HT1080 (cell line): ENCODE results near the gene PRELP. TPM values are rescaled to one million over a fixed set of nuclear protein-coding genes. Genes with fewer than 3 reads are reported as not detected.

Source experiments
- DNase-seq: peaks from one replicate; pipeline ENCODE4 v3.0.0-alpha.2; 2015; ENCODE audit warnings: low read depth
- total RNA-seq: library from RNA; depleted of rRNA; stranded (reverse); fragments of >200 nt; shearing (Covaris generic); gene quantifications from 2 replicates; pipeline ENCODE4 v1.2.3, GENCODE V29; 2014

PRELP gene
- total RNA-seq, 1 experiment from 2014 or later: 0.05 TPM

GRCh38 chr1:203477748-203478147, 2.1 kb downstream of the PRELP start:
- no peak for DNase-seq

GRCh38 chr1:203478231-203478630, 2.6 kb downstream of the PRELP start:
- no peak for DNase-seq

- no peak for DNase-seq
Measured at GRCh38 chr1:203478986-203479385, 3.4 kb downstream of the PRELP start.

- no peak for DNase-seq
Measured at GRCh38 chr1:203479646-203480045, 4.0 kb downstream of the PRELP start.

GRCh38 chr1:203480084-203480483, 4.5 kb downstream of the PRELP start:
- peak; percentile 14 for DNase-seq

GRCh38 chr1:203480525-203481084, 5.0 kb downstream of the PRELP start:
- peak; percentile 91 for DNase-seq

- DNase-seq: no peak
Measured at GRCh38 chr1:203481196-203481595, 5.6 kb downstream of the PRELP start.

- DNase-seq: no peak
Measured at GRCh38 chr1:203486618-203487370, 11.2 kb downstream of the PRELP start.

- no peak for DNase-seq
Measured at GRCh38 chr1:203488539-203488938, 12.9 kb downstream of the PRELP start.

- no peak for DNase-seq
Measured at GRCh38 chr1:203490607-203491006, 15.0 kb downstream of the PRELP start.

- no peak for DNase-seq
Measured at GRCh38 chr1:203491664-203492063, 16.1 kb downstream of the PRELP start.

GRCh38 chr1:203492082-203492747, 16.6 kb downstream of the PRELP start:
- DNase-seq: no peak

- DNase-seq: no peak
Measured at GRCh38 chr1:203492748-203493130, 17.1 kb downstream of the PRELP start.

- no peak for DNase-seq
Measured at GRCh38 chr1:203493901-203494300, 18.3 kb downstream of the PRELP start, which contains the start of gene OPTC. Gene OPTC, plus strand, starts transcription at chr1:203494153. Its CDS starts 1,853 bp downstream, at chr1:203496006.

GRCh38 chr1:203495845-203496244, 20.2 kb downstream of the PRELP start:
- no peak for DNase-seq

- no peak for DNase-seq
Measured at GRCh38 chr1:203497269-203497777, 21.7 kb downstream of the PRELP start.

- DNase-seq: no peak
Measured at GRCh38 chr1:203499643-203500278, 24.2 kb downstream of the PRELP start.

GRCh38 chr1:203500279-203500678, 24.7 kb downstream of the PRELP start:
- DNase-seq: no peak

GRCh38 chr1:203503836-203504235, 28.2 kb downstream of the PRELP start:
- DNase-seq: no peak

GRCh38 chr1:203504400-203505250, 29.0 kb downstream of the PRELP start:
- DNase-seq: peak; percentile 80
